K562 (cell line): Measurements from ENCODE around the gene CCSER1. TPM values are rescaled to one million over a fixed set of nuclear protein-coding genes. Genes with fewer than 3 reads are reported as not detected.

Experiments used
- ATAC-seq: fragments of 200-7000 bp; cut with Tn5 transposase; 3 replicates; pipeline ENCODE4 v1.9.1; 2020; ENCODE audit warnings: moderate library complexity
- BruUV-seq: library from RNA; stranded (reverse); fragments of 400-500 nt; replicated peaks from 2 replicates; lab custom pipeline; 2021; lab: Mats Ljungman, UMichigan
- CTCF ChIA-PET: fragments of 300-600 bp; formaldehyde crosslinking; extraction: SDS; loops from one replicate; lab custom pipeline; 2021; ENCODE audit warnings: low intra/inter-chr PET ratio; lab: Yijun Ruan, JAX
- POLR2A ChIA-PET: fragments of 300-600, 350-650 bp; sonication (Branson Sonifier 250); formaldehyde crosslinking; extraction: SDS; loops from one replicate; lab custom pipeline; 2021; ENCODE audit warnings: antibody characterized with exemption, inconsistent platforms; lab: Yijun Ruan, JAX
- DNase-seq, 4 experiments: peaks; one replicate each; pipeline versions ENCODE4 v3.0.0 to v3.0.0-alpha.2; 2011 to 2018; ENCODE audit warnings: low spot score in 3 of 4, mixed read lengths in 3 of 4; ENCODE audit errors: extremely low read depth in 1 of 4
- FAIRE-seq: peaks from 2 replicates; lab custom pipeline; 2011; peaks lifted over from hg19 to GRCh38; lab: Jason Lieb, UNC
- H2AFZ ChIP-seq: 2 replicates; pipeline ENCODE4 v1.6.0; 2011; ENCODE audit warnings: low read depth, low read length, control low read depth, inconsistent platforms
- H3K27ac ChIP-seq: fragments of 200-600 bp; 3 replicates; pipeline ENCODE4 v1.8.0; 2011; ENCODE audit warnings: low read depth, mild to moderate bottlenecking, control low read depth, inconsistent platforms, low read length, moderate library complexity, mixed read lengths; ENCODE audit errors: extremely low read depth
- H3K27me3 ChIP-seq, 2 experiments: fragments of 300-600 bp in 1 of 2; 2 replicates in 1 of 2; 3 replicates in 1 of 2; pipeline versions ENCODE4 v1.6.0 to v1.8.0; 2011; ENCODE audit warnings: inconsistent platforms in 2 of 2, low read length in 2 of 2, mild to moderate bottlenecking in 1 of 2, mixed read lengths in 1 of 2, moderate library complexity in 1 of 2; ENCODE audit not compliant: control insufficient read depth in 2 of 2, insufficient read depth in 2 of 2
- H3K36me3 ChIP-seq: fragments of 300-600 bp; 3 replicates; pipeline ENCODE4 v1.8.0; 2011; ENCODE audit warnings: mild to moderate bottlenecking, low read length, inconsistent platforms; ENCODE audit not compliant: control insufficient read depth, insufficient read depth
- H3K4me1 ChIP-seq, 2 experiments: fragments of 200-600 bp in 1 of 2; replicated peaks in 1 of 2; 2 replicates in 1 of 2; 3 replicates in 1 of 2; pipeline versions ENCODE4 v1.5.1 to v1.8.0; 2011; ENCODE audit warnings: inconsistent platforms in 2 of 2, low read length in 2 of 2, mild to moderate bottlenecking in 1 of 2, mixed read lengths in 1 of 2, moderate library complexity in 1 of 2; ENCODE audit not compliant: control insufficient read depth in 2 of 2, insufficient read depth in 2 of 2
- H3K4me2 ChIP-seq: 2 replicates; pipeline ENCODE4 v1.6.1; 2011; ENCODE audit warnings: low read length, control low read depth, inconsistent platforms, mixed read lengths; ENCODE audit not compliant: insufficient read depth
- H3K4me3 ChIP-seq: fragments of 200-600 bp; sonication (generic), shearing (Covaris generic); 2 replicates; pipeline ENCODE4 v1.5.1; 2016; ENCODE audit warnings: control low read depth, inconsistent platforms
- H3K79me2 ChIP-seq: fragments of 200-600 bp; 3 replicates; pipeline ENCODE4 v1.8.0; 2011; ENCODE audit warnings: low read length, inconsistent platforms; ENCODE audit not compliant: control insufficient read depth, insufficient read depth
- H3K9ac ChIP-seq, 2 experiments: 2 replicates each; pipeline versions ENCODE4 v1.6.0 to v1.6.1; 2011; ENCODE audit warnings: low read depth in 2 of 2, low read length in 2 of 2, control low read depth in 1 of 2, inconsistent platforms in 1 of 2, mild to moderate bottlenecking in 1 of 2, mixed read lengths in 1 of 2; ENCODE audit not compliant: insufficient read depth in 1 of 2
- H3K9me1 ChIP-seq: one replicate; pipeline ENCODE4 v1.6.0; 2011; ENCODE audit warnings: inconsistent platforms, mild to moderate bottlenecking, low read length, moderate library complexity; ENCODE audit not compliant: control insufficient read depth, insufficient read depth
- H3K9me3 ChIP-seq: replicated peaks from 2 replicates; pipeline ENCODE4 v1.5.1; 2011; ENCODE audit warnings: low read depth, low read length, inconsistent platforms; ENCODE audit not compliant: control insufficient read depth, insufficient read depth
- H4K20me1 ChIP-seq: replicated peaks from 2 replicates; pipeline ENCODE4 v1.6.1; 2011; ENCODE audit warnings: low read length, inconsistent platforms, mixed read lengths; ENCODE audit not compliant: control insufficient read depth, insufficient read depth
- ARID1B ChIP-seq: fragments of 450-650 bp; IDR thresholded peaks from 2 replicates; pipeline ENCODE4 v1.6.1; 2016; ENCODE audit warnings: antibody characterized with exemption, mild to moderate bottlenecking, inconsistent platforms
- ASH1L ChIP-seq: fragments of 450-650 bp; IDR thresholded peaks from 2 replicates; pipeline ENCODE4 v1.6.1; 2018; ENCODE audit warnings: borderline replicate concordance, mild to moderate bottlenecking, low read depth; ENCODE audit not compliant: partially characterized antibody
- CCNT2 ChIP-seq: IDR thresholded peaks from 2 replicates; pipeline ENCODE4 v1.6.1; 2011; ENCODE audit warnings: borderline replicate concordance, low read depth, mild to moderate bottlenecking, moderate library complexity, mixed read lengths, low read length; ENCODE audit not compliant: insufficient read length; ENCODE audit errors: extremely low read depth
- CLOCK ChIP-seq: fragments of 250-450 bp; sonication (Bioruptor Pico); IDR thresholded peaks from 2 replicates; pipeline ENCODE4 v1.4.0; 2020; ENCODE audit warnings: mild to moderate bottlenecking, moderate library complexity, borderline replicate concordance
- ELF4 ChIP-seq: fragments of 450-650 bp; formaldehyde crosslinking; IDR thresholded peaks from 2 replicates; pipeline ENCODE4 v1.4.0; 2022; ENCODE audit warnings: missing genetic modification characterization
- ESRRB ChIP-seq: fragments of 250-450 bp; sonication (Bioruptor Pico); IDR thresholded peaks from 2 replicates; pipeline ENCODE4 v1.5.0; 2020; ENCODE audit warnings: mild to moderate bottlenecking, moderate library complexity, borderline replicate concordance
- FOXA1 ChIP-seq: fragments of 450-650 bp; IDR thresholded peaks from 2 replicates; pipeline ENCODE4 v1.6.1; 2016; ENCODE audit warnings: mild to moderate bottlenecking, borderline replicate concordance
- FOXJ2 ChIP-seq: fragments of 200-800 bp; sonication (Bioruptor generic); IDR thresholded peaks from 2 replicates; pipeline ENCODE4 v1.6.1; 2016; ENCODE audit warnings: missing genetic modification characterization, missing compliant biosample characterization
- HIVEP1 ChIP-seq: fragments of 250-450 bp; sonication (Bioruptor Pico); IDR thresholded peaks from 2 replicates; pipeline ENCODE4 v1.4.0; 2020; ENCODE audit warnings: mild to moderate bottlenecking
- LEF1 ChIP-seq: fragments of 450-650 bp; IDR thresholded peaks from 2 replicates; pipeline ENCODE4 v1.6.1; 2016; ENCODE audit warnings: mild to moderate bottlenecking
- MAFF ChIP-seq: IDR thresholded peaks from 2 replicates; pipeline ENCODE4 v1.6.1; 2012; ENCODE audit warnings: low read length, improper control_type of control experiment
- MLLT1 ChIP-seq, 2 experiments: fragments of 450-650 bp; IDR thresholded peaks; 2 replicates each; pipeline ENCODE4 v1.6.1; 2016
- NCOA1 ChIP-seq: fragments of 450-650 bp; IDR thresholded peaks from 2 replicates; pipeline ENCODE4 v1.6.1; 2016; ENCODE audit warnings: low read depth
- NFRKB ChIP-seq: fragments of 450-650 bp; IDR thresholded peaks from 2 replicates; pipeline ENCODE4 v1.6.1; 2016; ENCODE audit warnings: low read depth
- PHB ChIP-seq: fragments of 250-450 bp; sonication (Bioruptor Pico); IDR thresholded peaks from 2 replicates; pipeline ENCODE4 v1.5.0; 2021
- ZFP36 ChIP-seq: fragments of 150-350 bp; IDR thresholded peaks from 2 replicates; pipeline ENCODE4 v1.6.1; 2018; ENCODE audit warnings: low read length, low read depth; ENCODE audit not compliant: partially characterized antibody
- ZFP91 ChIP-seq: sonication (generic); formaldehyde crosslinking; IDR thresholded peaks from 2 replicates; pipeline ENCODE4 v1.8.0; 2022; ENCODE audit warnings: mild to moderate bottlenecking, missing genetic modification reagents
- in situ Hi-C: fragments of 300-500 bp; cut with MboI; formaldehyde crosslinking; loops from 4 replicates; pipeline ENCODE4 v1.15.0; 2018; ENCODE audit warnings: inconsistent platforms, mixed read lengths
- intact Hi-C: fragments of 100-400 bp; cut with micrococcal nuclease; formaldehyde crosslinking; loops from 2 replicates; pipeline ENCODE4 v1.14.2; 2022
- polyA plus RNA-seq, 8 experiments: library from polyadenylated mRNA; depleted of rRNA in 4 of 8; stranded (reverse) in 5 of 8; unstranded in 3 of 8; fragments of >200 nt; fragmentation: Nextera tagmentation in 2 of 8; fragmentation: Illumina TruSeq in 1 of 8; extraction: Ambion mirVana in 2 of 8; extraction: Trizol in 1 of 8; gene quantifications; 2 replicates each; pipeline versions ENCODE4 v1.2.1 to v1.2.3, GENCODE V29; 2011 to 2014; ENCODE audit warnings: inconsistent platforms in 1 of 8, missing spikeins in 1 of 8
- total RNA-seq, 7 experiments: library from RNA; depleted of rRNA in 6 of 7; stranded (reverse); fragments of >200 nt in 6 of 7; fragmentation: Illumina TruSeq in 2 of 7; extraction: Trizol in 2 of 7; gene quantifications; 2 replicates each; pipeline versions ENCODE4 v1.2.1 to v1.2.3, GENCODE V29; 2011 to 2021; ENCODE audit warnings: low replicate concordance in 1 of 7
- TF ChIP-seq, protein P1 (sequence below): fragments of 250-450 bp; sonication (Bioruptor Pico); IDR thresholded peaks from 2 replicates; pipeline ENCODE4 v1.8.0; 2022; ENCODE audit warnings: moderate library complexity, mild to moderate bottlenecking, inconsistent platforms

Gene CCSER1
- total and polyA plus RNA-seq, 9 of the 15 experiments (the other 6 are each of a cell fraction or from before 2014, with no cell fraction given): not detected

DNA sequence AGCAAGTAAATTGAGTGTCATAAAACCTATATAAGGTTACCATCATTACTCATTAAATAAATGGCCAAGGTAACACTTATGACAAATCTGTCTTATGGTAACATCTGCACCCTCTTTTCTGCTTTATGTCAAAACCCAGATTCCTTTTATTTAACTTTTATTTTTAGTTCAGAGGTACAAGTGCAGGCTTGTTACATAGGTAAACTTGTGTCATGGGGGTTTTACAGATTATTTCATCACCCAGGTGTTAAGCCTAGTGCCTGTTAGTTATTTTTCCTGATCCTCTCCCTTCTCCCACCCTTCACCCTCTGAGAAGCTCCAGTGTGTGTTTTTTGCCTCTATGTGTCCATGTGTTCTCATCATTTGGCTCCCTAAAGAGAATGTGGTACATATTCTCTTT is 930.7 kb downstream of the CCSER1 start:
- H3K4me1 ChIP-seq: no peaks in the 10 kb centered on the region
- no peaks in the 10 kb centered on the region; the same call in 1 of the 2 replicates for H3K9me3 ChIP-seq
- intact Hi-C loops (no loop called here), in situ Hi-C loops (no loop called here)
- no peak overlapping the region for H3K27ac ChIP-seq
- DNase-seq (no peak), ATAC-seq (no peak), FAIRE-seq (no peak)
- no peak overlapping the region for H2AFZ ChIP-seq
- ChIA-PET CTCF (no interaction called here), POLR2A (no interaction called here)
- no peaks in the 10 kb centered on the region for H3K36me3 ChIP-seq
- H3K4me3 ChIP-seq: no peak overlapping the region
- H3K4me2 ChIP-seq: no peak overlapping the region
- H3K27me3 ChIP-seq: no peaks in the 10 kb centered on the region
- no peaks in the 10 kb centered on the region for H4K20me1 ChIP-seq
- no peaks in the 10 kb centered on the region for H3K79me2 ChIP-seq
- H3K9ac ChIP-seq: no peak overlapping the region
- no TSS peak for BruUV-seq
- no peaks in the 10 kb centered on the region for H3K9me1 ChIP-seq
- no peak for TF ChIP-seq FOXJ2 (tag)
- no peak for TF ChIP-seq PHB (CRISPR knock-in tag)
- TF ChIP-seq ARID1B: no peak
- TF ChIP-seq MLLT1 (IDR thresholded peaks at IDR 0.05): no peak
- TF ChIP-seq ESRRB: no peak
- no peak for TF ChIP-seq ZFP36
- TF ChIP-seq ZFP91 (CRISPR knock-in tag): no peak
- no peak for TF ChIP-seq LEF1
- no peak for TF ChIP-seq FOXA1
- TF ChIP-seq ASH1L: no peak
- TF ChIP-seq MAFF: no peak
- no peak for TF ChIP-seq NCOA1
- no peak for TF ChIP-seq NFRKB
- no peak for TF ChIP-seq CLOCK (CRISPR knock-in tag)
- TF ChIP-seq ELF4: no peak
- TF ChIP-seq, protein P1, sequence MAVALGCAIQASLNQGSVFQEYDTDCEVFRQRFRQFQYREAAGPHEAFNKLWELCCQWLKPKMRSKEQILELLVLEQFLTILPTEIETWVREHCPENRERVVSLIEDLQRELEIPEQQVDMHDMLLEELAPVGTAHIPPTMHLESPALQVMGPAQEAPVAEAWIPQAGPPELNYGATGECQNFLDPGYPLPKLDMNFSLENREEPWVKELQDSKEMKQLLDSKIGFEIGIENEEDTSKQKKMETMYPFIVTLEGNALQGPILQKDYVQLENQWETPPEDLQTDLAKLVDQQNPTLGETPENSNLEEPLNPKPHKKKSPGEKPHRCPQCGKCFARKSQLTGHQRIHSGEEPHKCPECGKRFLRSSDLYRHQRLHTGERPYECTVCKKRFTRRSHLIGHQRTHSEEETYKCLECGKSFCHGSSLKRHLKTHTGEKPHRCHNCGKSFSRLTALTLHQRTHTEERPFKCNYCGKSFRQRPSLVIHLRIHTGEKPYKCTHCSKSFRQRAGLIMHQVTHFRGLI (CRISPR knock-in tag): no peak
- TF ChIP-seq CCNT2: no peak
- TF ChIP-seq HIVEP1 (CRISPR knock-in tag): no peak
